GM13976 (cell line): ENCODE results near the gene CRYAA.

Experiments
- DNase-seq: peaks from one replicate; pipeline ENCODE4 v3.0.0; 2012; ENCODE audit warnings: low spot score
- CTCF ChIP-seq: IDR thresholded peaks from 2 replicates; pipeline ENCODE4 v1.5.1; 2012; ENCODE audit warnings: borderline replicate concordance, mild to moderate bottlenecking; ENCODE audit not compliant: insufficient read depth; ENCODE audit errors: extremely low read depth, missing control alignments, control extremely low read depth
- in situ Hi-C: fragments of 300-500 bp; cut with MboI; formaldehyde crosslinking; loops from one replicate; pipeline ENCODE4 v1.12.0; 2022; ENCODE audit warnings: low sequenced_read_pairs, mixed read lengths, inconsistent platforms; ENCODE audit not compliant: unreplicated experiment

Gene CRYAA

GRCh38 chr21:43189936-43190335, 21.1 kb downstream of the CRYAA start:
- DNase-seq: no peak
- in situ Hi-C loops: no loop called here
- TF ChIP-seq CTCF: no peak

GRCh38 chr21:43190544-43190943, 21.7 kb downstream of the CRYAA start:
- no peak for DNase-seq
- in situ Hi-C loops: no loop called here
- no peak for TF ChIP-seq CTCF

GRCh38 chr21:43190951-43191350, 22.1 kb downstream of the CRYAA start:
- DNase-seq: no peak
- in situ Hi-C loops: no loop called here
- no peak for TF ChIP-seq CTCF

- TF ChIP-seq CTCF: no peak
- no peak for DNase-seq
- in situ Hi-C loops: no loop called here
Observed at GRCh38 chr21:43191521-43191920, 22.7 kb downstream of the CRYAA start.

- TF ChIP-seq CTCF: no peak
- in situ Hi-C loops: no loop called here
- DNase-seq: no peak
Observed at GRCh38 chr21:43191971-43192370, 23.2 kb downstream of the CRYAA start.

GRCh38 chr21:43192501-43193081, 23.8 kb downstream of the CRYAA start:
- in situ Hi-C loops: no loop called here
- no peak for DNase-seq
- no peak for TF ChIP-seq CTCF
